ENCODE data around the gene TUBB3.
"Not testable (repeated sequence)": the region's sequence is repeated elsewhere in the genome, so short reads cannot be mapped to it uniquely, and the experiment has no call there.

The TUBB3 gene

DNA sequence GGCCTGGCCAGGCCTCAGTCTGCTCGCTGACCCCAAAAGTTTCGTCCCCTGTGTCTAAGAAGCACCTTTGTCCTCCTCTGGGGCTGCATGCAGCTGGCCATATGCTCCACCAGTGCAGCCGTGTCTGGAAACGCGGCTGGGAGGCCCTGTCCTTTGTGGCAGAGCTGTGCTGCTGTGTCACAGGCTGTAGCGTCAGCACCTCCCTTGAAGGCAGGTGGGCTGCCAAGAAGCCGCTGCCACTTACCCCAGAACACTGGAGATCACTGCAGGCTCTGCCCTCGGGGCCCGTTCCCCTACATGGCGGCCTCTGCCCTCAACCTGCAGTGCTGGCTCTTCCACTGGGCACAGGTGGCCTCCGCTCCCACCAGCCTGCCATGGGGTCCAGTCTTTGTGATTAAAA lies 20.2 kb upstream of the TUBB3 start:
- DNase-seq (ENCODE audit: low read depth) = no peak

DNA sequence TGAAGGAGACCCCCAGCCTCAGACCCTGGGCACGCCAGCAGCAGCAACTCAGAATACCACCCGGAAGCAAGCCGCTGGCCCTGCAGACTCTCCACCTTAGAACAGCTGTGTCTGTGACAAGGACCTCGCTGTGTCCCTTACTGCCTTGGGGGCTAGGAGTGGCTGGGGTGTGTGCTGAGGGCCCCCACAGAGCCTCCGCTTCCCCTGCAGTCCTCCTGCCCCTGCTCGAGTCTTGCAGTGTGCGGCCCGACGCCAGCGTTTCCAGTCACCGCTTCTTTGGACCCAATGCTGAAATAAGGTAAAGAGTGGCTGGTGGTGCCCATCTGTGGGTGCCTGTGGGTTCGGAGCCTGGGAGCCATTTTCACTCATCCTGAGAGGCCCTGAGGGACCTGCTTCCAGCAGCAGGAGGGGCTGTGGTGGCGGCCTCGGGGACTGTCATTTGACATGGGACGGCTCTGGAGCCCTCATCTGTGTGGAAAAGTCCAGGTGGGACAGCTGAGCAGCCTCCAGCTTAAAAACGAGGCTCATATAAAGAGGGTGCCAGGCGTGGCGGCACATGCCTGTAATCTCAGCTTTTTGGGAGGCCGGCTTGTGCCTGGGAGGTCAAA lies 19.1 kb upstream of the TUBB3 start:
- DNase-seq (ENCODE audit: low read depth) = no peak

DNA sequence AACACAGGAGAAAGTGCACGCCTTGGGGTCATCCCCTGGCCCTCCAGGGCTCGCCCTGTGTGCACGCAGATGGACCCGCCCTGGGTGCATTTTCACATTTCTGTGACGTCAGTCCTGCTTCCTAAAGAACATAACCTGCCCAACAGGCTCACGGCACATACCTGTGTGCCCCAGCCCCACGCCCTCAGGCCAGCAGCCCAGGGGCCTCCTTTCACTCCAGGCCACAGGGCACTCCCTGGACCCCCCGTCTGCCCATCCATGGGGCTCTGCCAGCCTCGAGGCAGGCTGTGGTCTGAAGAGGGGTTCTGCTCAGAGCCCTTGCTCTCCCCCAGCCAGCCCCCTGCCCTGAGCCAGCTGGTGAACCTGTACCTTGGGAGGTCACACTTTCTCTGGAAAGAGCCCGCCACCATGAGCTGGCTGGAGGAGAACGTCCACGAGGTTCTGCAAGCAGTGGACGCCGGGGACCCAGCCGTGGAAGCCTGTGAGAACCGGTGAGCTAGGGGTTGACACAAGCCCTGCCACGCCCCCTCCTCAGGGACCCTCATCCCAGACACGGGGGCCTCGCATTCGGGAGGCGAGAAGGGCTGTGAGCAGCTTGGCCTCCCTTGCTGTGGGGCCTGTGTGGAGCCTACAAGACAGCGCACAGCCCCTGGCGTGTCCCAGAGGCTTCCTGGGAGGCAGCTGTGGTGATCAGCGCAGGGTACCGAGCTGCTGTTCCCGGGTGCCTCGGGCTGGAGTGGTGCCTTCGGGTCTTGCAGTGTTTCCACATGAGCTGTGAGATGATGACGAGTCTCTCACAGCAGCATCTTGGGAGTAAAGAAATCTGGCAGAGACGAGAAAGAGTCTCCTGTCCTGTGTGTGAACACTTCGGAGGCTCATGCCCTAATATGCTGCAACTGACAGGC lies 18.3 kb upstream of the TUBB3 start:
- DNase-seq (ENCODE audit: low read depth) = no peak

DNA sequence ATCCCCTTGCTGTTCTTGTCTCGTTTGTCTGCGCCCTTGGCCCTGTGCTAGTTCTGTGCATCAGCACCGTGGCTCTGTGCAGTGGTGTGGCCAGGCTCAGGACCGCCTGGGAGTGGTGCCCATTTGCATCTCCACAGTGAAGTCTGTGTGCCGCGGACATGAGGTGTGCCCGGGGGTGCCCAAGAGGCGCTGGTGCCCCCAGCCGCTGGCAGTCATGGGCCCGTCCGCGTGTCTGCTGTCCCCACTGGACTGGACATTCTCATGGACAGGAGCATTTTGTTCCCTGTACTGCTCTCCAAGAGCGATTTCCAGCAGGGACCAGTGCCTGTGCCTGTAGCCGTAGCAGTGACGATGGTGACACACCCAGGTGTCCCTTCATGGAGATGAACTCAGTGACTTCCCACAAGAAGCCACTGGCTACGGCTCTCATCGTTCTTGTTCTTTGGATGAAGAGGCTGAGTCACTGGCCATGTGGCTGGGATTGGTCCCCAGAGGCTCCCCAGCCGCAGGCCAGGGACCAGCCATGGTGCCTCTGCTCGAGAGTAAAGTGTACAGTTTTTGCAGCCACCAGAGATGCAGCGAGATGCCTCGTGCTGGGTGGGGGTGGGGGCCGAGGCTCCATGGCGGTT lies 17.5 kb upstream of the TUBB3 start:
- no peak for DNase-seq (ENCODE audit: low read depth)

DNA sequence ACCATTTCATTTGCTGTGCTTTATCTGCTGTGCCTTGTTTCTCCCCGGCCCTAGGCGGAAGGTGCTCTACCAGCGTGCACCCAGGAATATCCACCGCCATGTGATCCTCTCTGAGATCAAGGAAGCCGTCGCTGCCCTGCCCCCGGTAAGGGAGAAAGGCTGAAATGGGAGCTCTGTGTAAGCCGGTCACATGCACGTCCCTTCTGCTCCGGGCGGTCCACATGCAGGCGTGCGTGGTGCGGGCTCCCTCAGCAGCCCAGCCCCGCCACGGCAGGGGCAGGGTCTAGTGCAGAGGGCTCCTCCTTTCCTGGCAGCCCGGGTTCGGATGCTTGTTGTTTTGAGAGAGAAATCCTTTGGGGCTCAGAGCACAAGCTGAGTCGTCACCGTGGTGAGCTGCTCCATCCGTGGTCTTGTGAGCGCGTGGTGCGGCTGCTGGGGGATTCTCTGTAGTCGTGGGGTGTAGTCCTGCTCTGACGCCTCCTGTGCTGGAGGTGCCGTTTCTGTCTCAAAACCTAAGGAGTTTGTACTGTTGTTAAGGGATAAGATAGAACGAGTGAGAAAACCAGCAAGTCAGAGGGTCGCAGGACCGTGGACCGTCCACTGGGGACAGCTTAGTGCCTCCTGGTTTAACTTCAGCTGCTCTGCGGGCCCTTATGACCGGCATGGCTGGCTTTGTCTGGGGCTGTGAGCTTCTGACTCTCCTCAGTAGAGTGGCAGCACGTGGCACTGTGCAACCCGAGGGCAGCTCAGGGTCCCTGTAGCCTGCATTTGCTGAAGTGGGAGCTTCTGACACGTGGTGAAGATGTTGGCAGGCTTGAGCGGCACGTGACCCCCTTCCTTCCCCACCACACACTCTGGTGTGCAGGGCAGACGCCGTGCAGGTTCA lies 16.8 kb upstream of the TUBB3 start:
- DNase-seq (ENCODE audit: low read depth) = no peak

DNA sequence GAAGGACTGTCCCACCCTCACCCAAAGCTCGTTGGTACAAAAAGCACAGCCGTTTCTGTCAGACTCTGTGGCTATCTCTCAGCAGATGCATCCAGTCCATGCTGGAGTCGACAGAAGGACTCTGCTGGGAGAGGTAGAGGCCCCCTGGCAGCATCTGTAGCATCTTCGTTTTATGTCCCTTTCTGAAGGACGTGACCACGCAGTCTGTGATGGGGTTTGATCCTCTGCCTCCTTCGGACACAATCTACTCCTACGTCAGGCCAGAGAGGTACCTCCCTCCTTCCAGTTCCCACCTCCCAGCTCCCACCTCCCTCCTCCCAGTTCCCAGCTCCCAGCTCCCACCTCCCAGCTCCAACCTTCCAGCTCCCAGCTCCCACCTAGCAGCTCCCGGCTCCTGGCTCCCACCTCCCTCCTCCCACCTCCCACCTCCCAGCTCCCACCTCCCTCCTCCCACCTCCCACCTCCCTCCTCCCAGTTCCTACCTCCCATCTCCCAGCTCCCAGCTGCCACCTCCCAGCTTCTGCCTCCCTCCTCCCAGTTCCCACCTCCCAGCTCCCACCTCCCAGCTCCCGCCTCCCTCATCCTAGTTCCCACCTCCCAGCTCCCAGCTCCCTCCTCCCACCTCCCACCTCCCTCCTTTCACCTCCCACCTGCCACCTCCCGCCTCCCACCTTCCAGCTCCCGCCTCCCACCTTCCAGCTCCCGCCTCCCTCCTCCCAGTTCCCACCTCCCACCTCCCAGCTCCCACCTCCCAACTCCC lies 15.9 kb upstream of the TUBB3 start:
- DNase-seq (ENCODE audit: low read depth) = no peak

DNA sequence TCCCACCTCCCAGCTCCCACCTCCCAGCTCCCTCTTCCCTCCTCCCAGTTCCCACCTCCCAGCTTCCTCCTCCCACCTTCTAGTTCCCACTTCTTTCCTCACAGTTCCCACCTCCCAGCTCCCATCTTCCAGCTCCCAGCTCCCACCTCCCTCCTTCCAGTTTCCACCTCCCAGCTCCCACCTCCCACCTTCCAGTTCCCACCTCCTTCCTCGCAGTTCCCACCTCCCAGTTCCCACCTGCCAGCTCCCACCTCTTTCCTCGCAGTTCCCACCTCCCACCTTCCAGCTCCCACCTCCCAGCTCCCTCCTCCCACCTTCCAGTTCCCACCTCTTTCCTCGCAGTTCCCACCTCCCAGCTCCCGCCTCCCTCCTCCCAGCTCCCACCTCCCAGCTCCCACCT lies 14.9 kb upstream of the TUBB3 start:
- no peak for DNase-seq (ENCODE audit: low read depth)

DNA sequence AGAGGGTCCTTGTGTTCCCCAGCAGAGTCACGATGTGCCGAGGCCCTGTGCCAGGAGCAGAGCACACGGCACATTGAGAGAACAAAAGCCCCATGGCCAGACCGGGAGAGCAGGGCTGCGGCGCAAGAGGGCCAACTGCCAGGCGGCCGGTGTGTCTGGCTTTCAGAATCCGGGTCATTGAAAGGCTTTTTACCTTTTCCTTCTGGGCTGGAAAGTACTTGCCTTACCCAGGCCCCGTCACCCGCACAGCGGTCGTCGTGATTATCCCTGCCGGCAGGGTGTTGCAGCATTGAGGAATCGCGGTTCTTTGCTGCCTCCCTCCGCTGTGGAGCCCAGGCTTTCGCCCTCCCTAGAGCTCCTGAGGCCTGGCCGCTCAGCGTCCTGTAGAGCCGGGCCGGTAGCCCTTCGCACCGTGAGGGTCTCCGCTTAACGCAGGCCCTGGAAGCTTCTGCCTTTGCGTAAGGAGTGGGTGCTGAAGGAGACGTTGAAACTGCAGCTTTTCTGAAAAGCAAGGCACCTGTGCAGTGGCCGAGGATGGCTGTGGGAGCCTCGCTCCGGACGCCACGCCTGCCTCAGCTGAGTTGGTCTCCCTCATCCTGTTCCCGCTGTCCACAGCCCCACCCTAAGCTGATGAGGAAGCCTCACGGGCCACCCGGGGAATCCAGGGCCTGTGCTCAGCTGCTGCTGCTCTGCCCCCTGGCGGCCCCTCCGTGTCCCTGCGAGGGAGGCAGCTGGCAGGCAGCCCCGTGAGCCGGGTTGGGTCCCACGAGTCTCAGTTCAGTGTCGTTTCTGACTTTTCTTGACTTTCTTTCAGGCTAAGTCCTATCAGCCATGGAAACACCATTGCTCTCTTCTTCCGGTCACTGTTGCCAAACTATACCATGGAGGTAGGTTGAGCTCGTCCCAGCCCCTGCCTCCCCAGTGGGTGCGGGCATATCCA lies 13.1 kb upstream of the TUBB3 start:
- peak; percentile 52 for DNase-seq (ENCODE audit: low read depth)

DNA sequence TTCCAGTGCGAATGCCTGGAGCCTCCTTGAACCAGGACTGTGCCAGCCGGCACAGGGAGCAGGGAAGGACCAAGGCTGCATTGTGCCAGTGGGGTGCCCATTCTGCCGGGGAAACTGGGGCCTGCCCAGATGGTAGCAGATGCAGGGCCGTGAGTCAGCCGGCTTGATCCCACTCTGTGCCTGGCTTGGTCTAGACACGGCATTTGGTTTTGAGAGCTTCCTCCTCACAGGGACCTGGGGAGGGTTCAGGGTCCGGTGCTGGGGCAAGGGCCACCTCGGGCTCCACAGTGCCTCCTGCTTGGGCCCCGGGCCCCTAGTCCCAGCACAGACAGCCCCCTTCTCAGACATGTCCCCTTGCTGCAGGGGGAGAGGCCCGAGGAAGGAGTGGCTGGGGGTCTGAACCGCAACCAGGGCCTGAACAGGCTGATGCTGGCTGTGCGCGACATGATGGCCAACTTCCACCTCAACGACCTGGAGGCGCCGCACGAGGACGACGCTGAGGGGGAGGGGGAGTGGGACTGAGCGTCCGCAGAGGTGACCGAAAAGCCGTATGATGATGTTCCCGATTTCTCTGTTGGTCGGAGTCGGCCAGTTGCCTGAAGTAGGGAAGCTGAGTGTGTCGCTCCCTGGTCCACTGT lies 12.3 kb upstream of the TUBB3 start:
- DNase-seq (ENCODE audit: low read depth) = no peak

DNA sequence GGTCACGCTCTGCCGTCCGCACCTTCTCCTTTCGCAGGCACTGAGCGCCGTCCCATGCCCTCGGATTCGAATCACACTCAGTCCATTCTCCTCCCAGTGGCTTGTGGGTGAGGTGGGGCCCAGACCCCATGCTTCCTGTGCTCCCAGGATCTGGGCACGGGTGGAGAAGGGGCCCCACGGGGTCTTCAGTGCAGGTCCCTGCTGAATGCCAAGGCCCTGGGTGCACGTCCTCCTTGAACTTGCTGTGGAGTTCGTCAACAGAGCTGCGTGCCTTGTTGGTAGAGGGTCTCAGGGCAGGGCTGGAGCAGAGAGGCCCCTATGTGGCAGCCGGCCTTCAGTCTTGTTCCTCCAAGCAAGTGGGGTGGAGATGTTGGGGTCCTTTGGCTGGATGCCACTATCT lies 11.8 kb upstream of the TUBB3 start:
- DNase-seq (ENCODE audit: low read depth) = no peak

DNA sequence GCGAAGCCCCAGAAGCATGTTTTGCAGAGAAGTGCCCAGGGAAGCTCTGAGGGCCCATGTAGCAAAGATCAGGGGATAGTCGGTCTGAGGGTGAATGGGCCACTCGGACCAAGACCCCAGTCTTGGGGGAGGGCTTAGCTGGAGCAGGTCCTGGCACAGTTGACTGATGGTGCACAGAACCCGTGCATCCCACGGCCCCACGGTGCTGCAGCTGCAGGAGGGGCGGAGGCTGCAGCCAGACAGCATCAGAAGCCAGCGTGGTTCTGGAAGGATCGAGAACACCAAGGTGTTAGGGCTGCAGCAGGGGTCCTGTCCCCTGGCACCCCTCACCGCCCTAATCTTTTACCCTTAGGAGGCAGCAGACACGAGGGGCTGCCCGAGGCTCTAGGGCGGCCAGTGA lies 11.0 kb upstream of the TUBB3 start:
- no peak for DNase-seq (ENCODE audit: low read depth)

DNA sequence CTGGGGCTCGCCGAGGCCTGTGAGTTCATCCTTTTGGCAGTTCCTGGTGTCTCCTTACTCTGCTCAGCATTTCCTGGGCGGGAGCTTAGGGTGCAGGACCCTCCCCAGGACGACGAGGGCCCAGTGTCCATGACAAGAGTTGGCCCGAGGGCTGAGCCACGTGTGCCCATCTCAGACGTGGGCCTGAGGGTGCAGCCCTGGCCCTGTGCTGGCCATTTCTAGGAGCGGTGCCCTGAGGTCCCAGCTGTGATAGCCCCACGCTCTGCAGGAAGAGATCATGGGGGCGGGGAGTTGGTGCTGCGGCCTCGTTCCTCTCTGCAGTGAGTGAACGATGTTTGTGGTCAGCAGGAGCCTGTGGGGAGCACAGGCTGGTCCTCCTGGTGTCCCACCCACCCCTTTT lies 10.5 kb upstream of the TUBB3 start:
- no peak for DNase-seq (ENCODE audit: low read depth)

DNA sequence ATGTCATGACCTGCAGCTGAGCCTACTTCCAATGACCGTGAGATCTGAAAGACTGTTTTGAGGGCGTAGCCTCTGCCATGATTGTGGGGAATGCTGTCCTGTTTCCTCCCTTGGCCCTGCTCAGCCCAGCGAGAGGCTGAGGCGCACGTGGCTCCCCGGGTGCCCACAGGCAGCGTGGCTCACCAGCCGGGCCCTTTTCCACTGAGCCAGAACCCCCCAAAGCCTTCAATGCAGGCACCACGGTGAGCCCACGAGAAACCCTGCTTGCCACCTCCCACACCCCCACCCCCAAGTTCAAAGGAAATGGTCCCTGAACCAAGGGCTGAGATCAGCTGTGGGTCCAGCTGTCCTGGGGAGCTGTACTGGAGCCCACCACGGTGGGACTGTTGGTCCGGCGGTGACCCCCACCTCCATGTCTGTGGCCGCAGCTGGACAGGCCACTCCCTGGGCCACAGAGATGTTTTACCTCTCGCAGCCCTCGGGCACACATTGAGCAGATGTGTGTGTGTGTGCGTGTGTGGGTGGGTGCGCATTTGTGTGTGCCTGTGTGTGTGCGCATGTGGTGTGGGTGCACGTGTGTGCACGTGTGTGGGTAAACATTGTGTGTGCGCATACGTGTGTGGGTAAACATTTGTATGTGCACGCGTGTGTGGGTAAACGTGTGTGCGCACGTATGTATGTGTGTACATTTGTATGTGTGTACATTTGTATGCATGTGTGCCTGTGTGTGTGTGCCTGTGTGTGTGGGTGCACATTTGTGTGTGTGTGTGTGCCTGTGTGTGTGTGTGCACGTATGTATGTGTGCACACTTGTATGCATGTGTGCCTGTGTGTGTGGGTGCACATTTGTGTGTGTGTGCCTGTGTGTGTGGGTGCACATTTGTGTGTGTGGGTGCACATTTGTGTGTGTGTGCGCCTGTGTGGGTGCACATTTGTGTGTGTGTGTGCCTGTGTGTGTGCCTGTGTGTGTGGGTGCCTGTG lies 9.4 kb upstream of the TUBB3 start:
- DNase-seq (ENCODE audit: low read depth) = no peak

DNA sequence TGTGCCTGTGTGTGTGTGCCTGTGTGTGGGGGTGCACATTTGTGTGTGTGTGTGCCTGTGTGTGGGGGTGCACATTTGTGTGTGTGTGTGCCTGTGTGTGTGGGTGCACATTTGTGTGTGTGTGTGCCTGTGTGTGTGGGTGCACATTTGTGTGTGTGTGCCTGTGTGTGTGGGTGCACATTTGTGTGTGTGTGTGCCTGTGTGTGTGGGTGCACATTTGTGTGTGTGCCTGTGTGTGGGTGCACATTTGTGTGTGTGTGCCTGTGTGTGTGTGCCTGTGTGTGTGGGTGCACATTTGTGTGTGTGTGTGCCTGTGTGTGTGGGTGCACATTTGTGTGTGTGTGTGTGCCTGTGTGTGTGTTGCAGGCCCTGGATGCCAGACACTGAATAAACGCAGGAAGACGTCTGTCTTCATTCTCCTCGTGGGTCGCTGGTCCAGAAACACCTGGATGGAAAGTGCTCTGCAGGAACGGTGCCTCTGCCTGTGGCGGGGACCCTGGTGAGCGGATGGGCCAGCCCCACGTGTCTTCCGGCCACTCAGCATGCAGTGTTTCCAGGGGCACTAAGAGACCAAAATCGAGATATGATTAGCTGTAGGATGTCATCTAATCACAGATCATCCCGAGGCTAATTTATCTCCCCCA lies 8.4 kb upstream of the TUBB3 start:
- not testable (repeated sequence) for DNase-seq (ENCODE audit: low read depth)

DNA sequence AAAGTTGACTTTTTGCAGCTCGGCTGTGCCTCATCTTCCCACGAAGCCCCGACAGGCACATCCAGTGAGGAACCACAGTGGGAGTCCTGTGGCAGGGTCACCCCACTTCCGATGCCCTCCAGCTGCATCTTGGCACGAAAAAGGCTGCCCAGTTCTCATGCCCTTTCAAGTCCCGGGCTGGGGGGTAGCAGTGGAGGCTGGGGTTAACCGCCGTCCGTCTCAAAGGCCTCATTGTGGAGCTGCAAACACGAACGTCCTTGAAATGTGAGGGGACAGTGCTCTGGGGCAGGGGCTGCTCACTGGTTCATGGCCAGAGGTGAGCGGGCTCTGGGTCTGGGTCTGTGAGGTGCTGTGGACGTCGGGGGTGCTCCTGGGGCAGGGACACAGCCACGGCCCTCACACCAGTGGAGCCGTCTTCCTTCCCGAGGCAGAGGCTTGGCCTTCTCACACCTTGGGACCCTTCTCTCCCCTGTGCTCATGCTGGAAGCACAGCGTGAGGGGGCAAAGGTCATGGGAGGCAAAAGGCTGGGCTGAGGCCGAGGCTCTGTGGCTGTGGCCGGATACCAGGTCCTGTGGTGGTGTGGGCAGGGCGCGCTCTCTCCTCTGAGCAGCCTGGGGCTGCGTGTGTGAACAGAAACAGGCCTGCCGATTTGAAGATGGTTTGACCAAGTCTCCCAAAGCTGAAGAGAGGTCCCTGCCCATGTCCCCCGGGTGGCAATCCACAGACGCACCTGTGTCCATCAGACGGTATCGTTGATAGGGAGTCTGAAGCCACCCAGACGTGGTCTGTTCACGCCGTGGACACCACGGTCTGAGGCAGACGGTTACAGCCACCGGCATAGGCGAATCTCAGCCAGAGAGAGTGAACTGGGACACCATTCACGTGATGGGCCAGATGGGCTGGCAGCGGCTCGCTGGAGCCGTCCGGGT lies 7.6 kb upstream of the TUBB3 start:
- no peak for DNase-seq (ENCODE audit: low read depth)

DNA sequence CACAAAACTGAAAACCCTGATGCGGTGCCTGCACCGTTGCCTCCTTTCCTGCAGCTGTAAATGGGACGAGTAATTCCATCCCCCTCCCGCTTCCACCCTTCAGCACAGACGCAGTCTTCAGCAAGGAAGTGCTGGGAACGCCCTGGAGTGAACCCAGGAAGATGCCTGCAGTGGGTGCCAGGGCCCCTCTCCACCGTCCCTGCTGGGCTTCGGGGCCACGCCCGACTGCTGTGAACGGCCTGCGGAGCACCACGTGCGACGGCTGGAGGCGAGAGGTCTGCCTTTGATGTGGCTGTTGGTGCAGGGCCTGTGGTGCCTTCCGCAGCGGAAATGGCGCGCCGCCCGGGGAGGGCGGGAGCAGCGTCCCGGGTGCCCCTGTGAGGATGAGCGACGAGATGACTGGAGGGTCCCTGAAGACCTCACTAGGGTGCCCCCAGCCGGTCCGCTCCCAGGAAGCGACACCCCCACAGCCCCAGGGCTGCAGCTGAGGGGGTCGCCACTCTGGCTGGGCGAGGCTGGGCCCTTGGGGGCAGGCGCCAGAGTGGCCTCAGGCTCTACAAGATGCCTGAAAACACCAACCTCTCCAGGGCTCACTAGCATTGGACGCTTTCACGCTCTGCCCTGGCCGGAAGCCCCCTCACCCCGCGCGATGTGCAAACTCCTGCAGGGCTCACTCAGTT lies 5.2 kb upstream of the TUBB3 start:
- peak; percentile 73 for DNase-seq (ENCODE audit: low read depth)

Data from activated T-helper 1 cell treated with Interleukin-2 at 50 U/mL for 16 hours (primary cell).